Naive B cell (primary cell): Measurements from ENCODE around the gene VAMP2. TPM values are rescaled to one million over a fixed set of nuclear protein-coding genes. Genes with fewer than 3 reads are reported as not detected.
"Not testable (repeated sequence)": the region's sequence is repeated elsewhere in the genome, so short reads cannot be mapped to it uniquely, and the experiment has no call there.

Experiments
- ATAC-seq, 2 donors: fragments of 150-1000 bp; cut with Tn5 transposase; 2 replicates each; pipeline ENCODE4 v1.10.0; 2021; ENCODE audit warnings: low read depth in 2 of 2, mild to moderate bottlenecking in 2 of 2, moderate library complexity in 2 of 2
- DNase-seq: peaks from one replicate; pipeline ENCODE4 v3.0.0; 2022
- H3K27ac Mint-ChIP-seq, 6 donors: one replicate each; pipeline ENCODE4 v1.8.0; 2020 to 2022; ENCODE audit warnings: mild to moderate bottlenecking in 6 of 6, mixed read lengths in 6 of 6, moderate library complexity in 5 of 6, inconsistent platforms in 2 of 6
- H3K27me3 Mint-ChIP-seq, 3 donors: one replicate each; pipeline ENCODE4 v1.8.0; 2021 to 2022; ENCODE audit warnings: mixed read lengths in 3 of 3, mild to moderate bottlenecking in 1 of 3
- H3K36me3 Mint-ChIP-seq, 2 donors: one replicate each; pipeline ENCODE4 v1.8.0; 2020 to 2022; ENCODE audit warnings: mixed read lengths in 2 of 2, inconsistent platforms in 1 of 2, mild to moderate bottlenecking in 1 of 2
- H3K4me1 Mint-ChIP-seq, 3 donors: one replicate each; pipeline ENCODE4 v1.8.0; 2020 to 2022; ENCODE audit warnings: mixed read lengths in 3 of 3, inconsistent platforms in 1 of 3, mild to moderate bottlenecking in 1 of 3, moderate library complexity in 1 of 3
- H3K4me3 Mint-ChIP-seq, 8 donors: one replicate each; pipeline ENCODE4 v1.8.0; 2020 to 2022; ENCODE audit warnings: mild to moderate bottlenecking in 8 of 8, mixed read lengths in 8 of 8, moderate library complexity in 8 of 8, inconsistent platforms in 2 of 8
- H3K9me3 Mint-ChIP-seq, 7 donors: one replicate each; pipeline ENCODE4 v1.8.0; 2020 to 2022; ENCODE audit warnings: mixed read lengths in 7 of 7, mild to moderate bottlenecking in 5 of 7, inconsistent platforms in 2 of 7, moderate library complexity in 1 of 7
- polyA plus RNA-seq, 6 donors: library from polyadenylated mRNA; unstranded; fragments of 300-500 nt; fragmentation: Illumina TruSeq; gene quantifications; one replicate each; pipeline ENCODE4 v1.2.3, GENCODE V29; 2021; ENCODE audit warnings: low read depth in 6 of 6

Gene VAMP2
- polyA plus RNA-seq, 6 donors from 2014 or later, result 37.8 to 89.1 (median 65.9) TPM

DNA sequence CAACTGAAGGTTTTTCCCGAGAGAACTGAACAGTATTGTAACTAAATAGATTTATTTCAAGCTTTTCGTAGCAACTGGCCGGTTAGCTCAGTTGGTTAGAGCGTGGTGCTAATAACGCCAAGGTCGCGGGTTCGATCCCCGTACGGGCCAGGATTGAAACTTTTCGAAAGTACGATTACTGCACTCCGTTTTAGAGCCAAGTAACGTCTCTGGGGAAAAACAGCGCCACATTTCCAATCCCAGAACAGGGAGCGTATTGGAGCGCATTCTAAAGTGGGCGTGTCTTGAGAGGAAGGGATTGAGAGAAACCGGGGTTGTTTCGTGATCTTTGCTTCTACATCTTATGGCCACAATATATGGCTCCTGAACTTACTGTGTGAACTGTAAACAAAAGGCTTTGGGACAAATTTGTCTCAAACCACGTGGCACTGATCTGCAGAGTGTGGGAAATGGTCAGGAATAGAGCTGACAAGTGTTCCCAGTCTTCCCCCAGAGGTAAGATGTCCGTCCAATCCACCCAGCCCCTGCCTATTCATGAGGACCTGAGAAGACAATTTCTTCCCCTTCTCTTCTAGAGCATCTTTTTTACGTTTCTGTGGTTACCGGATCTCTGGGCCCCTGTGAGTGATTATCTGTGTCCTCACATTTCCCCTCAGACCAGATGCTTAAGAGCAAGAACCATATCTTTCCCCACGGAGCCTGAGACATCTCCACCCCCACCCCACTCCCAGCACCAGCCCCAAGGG lies 24.9 kb upstream of the VAMP2 start:
- Mint-ChIP-seq H3K4me3 (no peak overlapping the region), H3K9me3 (no peaks in the 10 kb centered on the region), H3K36me3 (no peaks in the 10 kb centered on the region), H3K27me3 (no peaks in the 10 kb centered on the region), H3K4me1 (peaks cover 13 to 17% (median 17%) of the 10 kb centered on the region in 3 donors), H3K27ac (no peak overlapping the region)
- ATAC-seq, result peak; percentile 13 to 27
- peak; percentile 89 for DNase-seq

DNA sequence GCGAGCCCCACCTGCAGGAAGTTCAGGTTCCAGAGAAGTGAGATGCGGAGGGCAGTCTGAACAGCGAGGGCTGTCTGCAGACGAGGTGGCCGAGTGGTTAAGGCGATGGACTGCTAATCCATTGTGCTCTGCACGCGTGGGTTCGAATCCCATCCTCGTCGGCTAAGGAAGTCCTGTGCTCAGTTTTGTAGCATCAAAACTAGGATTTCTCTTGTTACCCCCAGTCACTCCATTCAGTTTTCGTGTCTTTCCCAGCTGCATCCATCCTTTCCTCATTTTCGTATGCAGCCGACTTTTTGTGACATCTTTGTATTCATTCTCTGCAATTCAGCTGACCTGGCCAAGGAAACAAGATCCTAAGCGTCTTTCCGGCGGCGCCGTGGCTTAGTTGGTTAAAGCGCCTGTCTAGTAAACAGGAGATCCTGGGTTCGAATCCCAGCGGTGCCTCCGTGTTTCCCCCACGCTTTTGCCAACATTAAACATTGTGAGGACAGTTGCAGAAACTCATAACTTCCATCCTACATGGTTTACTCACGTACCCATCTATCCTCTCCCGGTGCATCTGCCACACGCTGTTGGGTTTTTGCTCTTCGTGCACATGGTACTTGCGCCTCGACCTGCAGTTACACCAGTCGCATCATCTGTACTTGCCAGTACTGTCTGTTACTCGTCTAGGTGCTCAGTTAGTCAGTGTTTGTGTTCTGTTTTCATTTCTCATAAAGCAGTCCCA lies 24.2 kb upstream of the VAMP2 start:
- Mint-ChIP-seq H3K4me1 (peaks cover 13 to 20% (median 17%) of the 10 kb centered on the region in 3 donors), H3K36me3 (no peaks in the 10 kb centered on the region), H3K9me3 (no peaks in the 10 kb centered on the region), H3K4me3 (no peak overlapping the region), H3K27ac (no peak overlapping the region), H3K27me3 (no peaks in the 10 kb centered on the region)
- ATAC-seq, result peak; percentile 46 to 48
- DNase-seq, result peak; percentile 88

DNA sequence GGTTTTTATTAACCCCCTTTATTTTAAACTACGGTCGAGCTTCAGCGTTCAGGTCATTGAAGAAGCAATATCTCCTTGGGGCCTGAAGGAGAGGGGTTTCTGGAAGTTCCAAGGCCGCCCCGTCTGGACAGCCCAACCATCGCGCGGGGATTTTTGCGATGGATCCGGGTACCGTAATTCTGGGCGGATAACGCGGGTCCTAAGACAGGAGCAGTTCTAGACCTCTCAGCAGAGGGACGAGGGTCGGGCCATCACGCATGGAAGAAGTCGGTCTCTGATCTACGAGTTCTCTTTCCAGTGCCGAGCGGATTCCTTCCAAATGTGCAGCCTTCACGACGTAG lies 23.7 kb upstream of the VAMP2 start:
- Mint-ChIP-seq H3K27ac (no peak overlapping the region), H3K9me3 (no peaks in the 10 kb centered on the region), H3K4me3 (no peak overlapping the region), H3K27me3 (no peaks in the 10 kb centered on the region), H3K36me3 (no peaks in the 10 kb centered on the region), H3K4me1 (peaks cover 13 to 22% (median 17%) of the 10 kb centered on the region in 3 donors)
- DNase-seq, result no peak
- ATAC-seq, result no peak

DNA sequence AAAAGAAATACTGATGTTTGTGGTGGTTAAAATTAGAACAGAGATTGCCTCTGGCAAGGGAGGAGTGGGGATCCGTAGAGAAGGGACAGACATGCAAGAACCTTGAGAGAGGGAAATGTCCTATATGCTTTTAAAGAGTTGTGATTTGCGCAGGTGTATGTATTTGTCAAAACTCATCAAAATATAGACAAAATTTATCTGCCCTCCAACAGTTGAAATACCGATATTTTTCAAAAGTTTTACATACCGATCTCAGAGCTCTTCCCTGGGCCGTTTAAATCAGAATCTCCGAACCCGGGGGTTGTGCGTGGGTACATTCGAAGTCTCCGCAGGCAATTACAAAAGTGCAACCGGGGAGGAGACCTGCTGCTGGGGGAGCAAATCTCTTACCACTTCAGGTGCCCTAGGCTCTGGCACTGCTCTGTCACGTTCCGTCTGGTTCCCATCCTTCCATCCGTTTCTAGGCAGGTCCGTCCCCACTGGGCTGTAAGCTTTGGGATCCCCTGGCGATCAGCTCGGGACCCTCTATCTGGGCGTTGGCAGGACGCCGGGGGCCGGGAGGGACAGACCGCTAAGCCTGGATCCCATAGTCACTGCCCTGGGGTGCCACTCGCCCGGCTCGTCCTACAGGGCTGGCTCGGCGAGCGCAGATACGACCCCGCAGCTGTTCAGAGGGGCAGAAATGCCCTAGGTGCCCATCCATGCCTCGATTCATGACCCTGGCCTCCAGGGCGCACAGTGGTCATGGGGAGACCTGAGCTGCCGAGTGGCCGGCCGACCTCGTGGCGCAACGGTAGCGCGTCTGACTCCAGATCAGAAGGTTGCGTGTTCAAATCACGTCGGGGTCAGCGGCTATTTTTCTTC lies 23.1 kb upstream of the VAMP2 start:
- no peak overlapping the region for H3K27ac Mint-ChIP-seq
- ATAC-seq, result peak; percentile 13 to 18

DNA sequence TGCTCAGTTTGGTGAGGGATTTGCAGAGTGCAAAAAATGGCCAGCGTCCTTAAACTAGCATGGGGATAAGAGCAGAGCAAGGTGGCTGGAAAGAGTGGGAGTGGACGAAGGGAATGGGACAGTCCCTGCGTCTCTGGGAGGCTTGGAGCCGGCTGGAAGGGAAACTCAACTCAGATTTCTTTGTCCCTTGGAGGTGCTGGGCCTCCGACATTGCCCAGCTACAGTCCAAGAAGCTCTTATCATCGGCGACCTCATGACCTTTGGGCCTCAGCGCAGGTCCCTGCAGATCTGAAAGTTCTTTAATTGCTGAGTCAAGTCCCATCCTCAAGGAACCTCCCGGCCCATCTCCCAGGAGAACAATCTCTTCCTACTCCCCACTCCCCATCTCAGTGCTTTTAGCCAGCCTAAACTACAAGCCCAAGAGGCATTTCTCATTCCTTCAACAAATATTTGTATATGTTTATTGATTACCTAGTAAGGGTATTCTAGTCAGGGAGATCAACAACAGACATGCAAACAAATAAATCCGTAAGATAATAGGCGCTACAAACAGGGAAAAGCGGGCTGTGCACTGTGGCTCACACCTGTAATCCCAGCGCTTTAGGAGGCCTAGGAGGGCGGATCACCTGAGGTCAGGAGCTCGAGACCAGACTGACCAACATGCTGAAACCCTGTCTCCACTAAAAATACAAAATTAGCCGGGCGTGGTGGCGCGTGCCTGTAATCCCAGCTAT lies 14.4 kb upstream of the VAMP2 start:
- Mint-ChIP-seq H3K4me3 (peak overlapping the region in 7 of 8 donors; percentile 80 to 97 (median 93)), H3K9me3 (no peaks in the 10 kb centered on the region), H3K36me3 (no peaks in the 10 kb centered on the region), H3K4me1 (peaks cover 44 to 50% (median 50%) of the 10 kb centered on the region in 3 donors), H3K27ac (peak overlapping the region in 4 of 6 donors; percentile 91 to 100 (median 94)), H3K27me3 (no peaks in the 10 kb centered on the region)
- DNase-seq (no peak), ATAC-seq (no peak)

More for the DNA sequence above, 23.1 kb upstream of the VAMP2 start:
- Mint-ChIP-seq H3K36me3 (no peaks in the 10 kb centered on the region), H3K9me3 (no peaks in the 10 kb centered on the region), H3K4me1 (peaks cover 17 to 19% (median 19%) of the 10 kb centered on the region in 3 donors), H3K27me3 (no peaks in the 10 kb centered on the region), H3K4me3 (no peak overlapping the region)
- peak; percentile 88 for DNase-seq

DNA sequence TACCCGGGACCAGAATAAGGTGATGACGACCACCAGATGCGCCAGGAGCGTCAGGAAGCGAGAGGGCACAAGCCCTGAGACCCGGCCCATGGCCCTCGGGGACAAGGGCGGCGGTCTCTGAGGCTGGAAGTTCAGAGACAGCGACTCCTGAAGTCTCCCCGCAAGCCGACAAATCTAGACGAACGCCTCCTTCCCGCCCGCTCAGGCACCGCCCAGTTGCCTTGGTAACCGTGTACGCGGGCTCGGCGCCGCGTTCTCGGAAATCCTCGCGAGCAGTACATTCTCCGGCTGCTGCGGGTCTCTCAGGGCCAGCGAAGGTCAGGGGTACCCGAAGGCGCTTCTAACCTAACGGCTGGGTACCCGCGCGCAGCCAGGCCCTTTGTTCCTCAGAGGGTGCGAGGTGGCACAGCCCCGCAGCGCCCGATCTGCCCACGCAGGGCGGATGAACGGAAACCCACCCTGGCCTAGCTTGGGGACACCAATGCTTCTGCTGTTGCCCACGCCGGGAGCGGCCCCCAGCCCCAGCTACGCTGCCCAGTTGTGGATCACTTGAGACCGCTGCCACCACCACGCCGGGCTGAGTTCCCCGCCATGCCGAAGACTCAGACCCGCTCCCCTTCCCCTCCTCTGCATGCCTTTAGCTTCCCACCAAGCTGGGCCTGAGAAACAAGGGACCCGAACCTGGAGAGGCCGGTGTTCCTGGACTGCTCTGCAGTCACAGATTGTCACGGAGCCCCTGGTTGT lies 13.6 kb upstream of the VAMP2 start, which contains the start of gene TMEM107:
Gene TMEM107 (minus strand): TSS at position 184 of the 744 bp plus-strand sequence. CDS start 94 bp downstream, at position 90.
- Mint-ChIP-seq H3K36me3 (no peaks in the 10 kb centered on the region), H3K9me3 (no peaks in the 10 kb centered on the region), H3K27me3 (no peaks in the 10 kb centered on the region), H3K4me3 (peak within 1 kb of the TSS; percentile 80 to 97 (median 94)), H3K27ac (peak within 1 kb of the TSS; percentile 91 to 100 (median 96)), H3K4me1 (peaks cover 44 to 52% (median 48%) of the 10 kb centered on the region in 3 donors)
- DNase-seq (peak; percentile 84), ATAC-seq (peak; percentile 48 to 49)

DNA sequence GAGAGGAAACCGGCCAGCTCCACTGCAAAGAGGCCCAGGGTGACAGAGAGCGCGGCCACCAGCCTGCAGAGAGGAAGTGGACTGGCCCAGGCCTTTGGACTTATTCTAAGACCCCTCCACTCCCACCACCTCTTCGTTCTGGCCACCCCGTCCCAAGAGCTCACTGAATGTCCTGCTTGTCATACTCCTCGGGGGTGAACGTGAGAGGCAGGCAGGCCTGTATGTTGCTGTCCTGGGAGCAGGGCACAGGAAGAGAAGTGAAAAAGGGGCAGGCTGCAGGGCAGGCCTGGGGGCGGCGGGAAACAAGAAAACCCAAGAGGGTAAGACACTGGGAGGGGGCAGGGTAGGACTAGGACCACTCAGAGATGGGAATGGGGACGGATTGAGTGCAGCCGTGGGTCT lies 13.0 kb upstream of the VAMP2 start:
- peaks cover 38 to 52% (median 49%) of the 10 kb centered on the region in 3 donors for H3K4me1 Mint-ChIP-seq
- H3K9me3 Mint-ChIP-seq, result no peaks in the 10 kb centered on the region

DNA sequence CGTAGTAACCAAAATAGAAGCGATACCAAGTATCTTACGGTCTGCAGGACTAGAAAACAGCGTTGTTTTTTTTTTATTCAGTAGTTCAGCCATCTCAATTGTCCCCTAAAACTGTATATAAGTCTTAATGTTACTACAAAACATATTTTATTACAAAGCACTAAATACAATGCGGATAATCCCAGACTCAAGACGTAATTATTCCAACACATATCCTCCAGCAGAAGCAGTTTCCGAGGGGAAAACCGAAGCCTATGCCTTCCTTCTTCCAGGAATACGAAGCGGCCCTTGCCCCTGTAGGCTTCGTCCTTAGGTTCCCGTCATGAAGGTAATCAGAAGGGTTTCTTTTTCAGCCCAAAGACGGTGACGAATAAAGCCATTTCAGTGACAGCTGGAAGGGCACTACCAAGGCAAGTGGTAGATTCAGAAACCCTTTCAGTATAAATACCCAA lies 11.1 kb upstream of the VAMP2 start:
- Mint-ChIP-seq H3K27me3 (no peaks in the 10 kb centered on the region), H3K9me3 (no peaks in the 10 kb centered on the region), H3K36me3 (no peaks in the 10 kb centered on the region), H3K27ac (peak overlapping the region; percentile 100), H3K4me1 (peaks cover 37 to 52% (median 49%) of the 10 kb centered on the region in 3 donors), H3K4me3 (peak overlapping the region; percentile 80 to 97 (median 91))
- ATAC-seq (no peak), DNase-seq (peak; percentile 8)

More for the DNA sequence above, 13.0 kb upstream of the VAMP2 start:
- DNase-seq (no peak), ATAC-seq (no peak)
- Mint-ChIP-seq H3K4me3 (peak overlapping the region; percentile 80 to 97 (median 94)), H3K36me3 (no peaks in the 10 kb centered on the region), H3K27me3 (no peaks in the 10 kb centered on the region), H3K27ac (peak overlapping the region; percentile 91 to 100 (median 96))

DNA sequence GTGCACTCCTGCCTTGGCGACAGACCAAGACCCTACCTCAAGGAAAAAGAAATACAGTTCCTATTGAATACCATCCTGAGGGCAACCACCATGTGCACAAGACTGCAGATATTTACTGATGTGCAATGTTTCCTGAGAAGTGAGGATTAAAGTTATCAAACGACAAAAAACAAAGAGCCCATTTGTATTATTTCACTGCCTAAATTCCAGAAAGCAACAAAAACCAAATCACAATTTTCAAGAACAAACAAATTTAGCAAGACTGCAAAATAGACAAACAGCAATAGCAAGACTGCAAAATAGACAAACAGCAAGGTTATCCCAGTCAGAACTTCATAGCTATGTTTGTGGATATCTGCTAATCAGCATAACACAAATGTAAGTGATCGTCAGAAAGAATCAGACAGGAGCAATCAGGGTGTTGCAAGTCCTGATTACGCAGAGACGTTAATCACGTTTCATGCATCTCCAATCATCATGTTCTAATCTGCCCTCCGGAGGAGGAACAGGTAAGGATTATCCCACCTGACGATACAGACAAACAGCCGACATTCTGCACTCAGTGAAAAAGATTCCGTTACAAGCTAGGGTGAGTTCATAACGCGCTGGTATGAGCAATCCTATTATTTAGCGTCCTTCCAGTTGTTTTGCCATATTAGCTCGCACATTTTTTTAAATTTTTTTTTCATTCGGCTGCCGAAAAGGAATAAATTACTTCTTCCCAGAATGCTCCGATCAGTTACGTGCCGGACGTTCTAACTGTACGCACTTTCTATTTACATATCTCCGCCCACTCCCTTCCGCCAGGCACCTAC lies 10.5 kb upstream of the VAMP2 start:
- ATAC-seq (peak; percentile 78 to 81), DNase-seq (peak; percentile 91)
- peaks cover 37 to 52% (median 49%) of the 10 kb centered on the region in 3 donors for H3K4me1 Mint-ChIP-seq
- no peaks in the 10 kb centered on the region for H3K36me3 Mint-ChIP-seq
- no peaks in the 10 kb centered on the region for H3K9me3 Mint-ChIP-seq
- H3K27ac Mint-ChIP-seq, result peak overlapping the region; percentile 100
- H3K4me3 Mint-ChIP-seq, result peak overlapping the region; percentile 80 to 97 (median 91)
- H3K27me3 Mint-ChIP-seq, result no peaks in the 10 kb centered on the region

DNA sequence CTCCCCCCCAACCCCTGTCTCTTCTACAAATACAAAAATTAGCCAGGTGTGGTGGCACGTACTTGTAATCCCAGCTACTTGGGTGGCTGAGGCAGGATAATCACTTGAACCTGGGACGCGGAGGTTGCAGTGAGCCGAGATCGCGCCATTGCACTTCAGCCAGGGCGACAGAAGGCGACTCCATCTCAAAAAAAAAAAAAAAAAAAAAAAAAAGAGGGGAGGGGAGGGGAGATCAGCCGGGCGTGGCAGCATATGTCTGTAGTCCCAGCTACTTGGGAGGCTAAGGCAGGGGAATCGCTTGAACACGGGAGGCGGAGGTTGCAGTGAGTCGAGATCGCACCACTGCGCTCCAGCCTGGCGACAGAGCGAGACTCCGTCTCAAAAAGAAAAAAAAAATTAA lies 7.4 kb upstream of the VAMP2 start:
- not testable (repeated sequence) for ATAC-seq, H3K9me3 Mint-ChIP-seq, DNase-seq, H3K27me3 Mint-ChIP-seq, H3K4me3 Mint-ChIP-seq, H3K36me3 Mint-ChIP-seq
- H3K4me1 Mint-ChIP-seq, result peaks cover 22 to 31% (median 28%) of the 10 kb centered on the region in 3 donors
- H3K27ac Mint-ChIP-seq, result peak overlapping the region in 1 of 6 donors; percentile 33

DNA sequence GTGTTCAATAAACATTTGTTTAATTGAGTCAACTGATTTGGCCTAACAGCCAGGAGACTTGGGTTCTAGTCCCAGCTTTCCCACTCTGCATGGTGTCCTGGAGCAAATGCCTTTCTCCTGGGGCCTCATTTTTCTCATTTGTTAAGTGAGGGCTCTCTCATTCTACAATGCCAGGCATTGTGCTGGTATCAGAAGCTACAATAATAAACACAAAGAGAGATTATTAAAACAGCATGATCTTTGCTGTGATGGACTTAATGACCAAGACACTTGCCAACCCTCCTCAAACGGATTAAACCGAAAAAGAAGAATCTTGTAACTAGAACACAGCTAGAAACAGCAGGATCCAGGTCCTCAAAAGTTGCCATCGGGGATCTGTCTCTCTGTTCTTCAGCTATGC lies 4.8 kb upstream of the VAMP2 start:
- H3K4me1 Mint-ChIP-seq, result peaks cover 13 to 26% (median 24%) of the 10 kb centered on the region in 3 donors
- no peaks in the 10 kb centered on the region for H3K27me3 Mint-ChIP-seq
- DNase-seq (no peak), ATAC-seq (no peak)
- H3K9me3 Mint-ChIP-seq, result no peaks in the 10 kb centered on the region
- no peak overlapping the region for H3K4me3 Mint-ChIP-seq
- H3K27ac Mint-ChIP-seq, result no peak overlapping the region
- no peaks in the 10 kb centered on the region for H3K36me3 Mint-ChIP-seq
